Endothelial cell of hepatic sinusoid (primary cell): ENCODE results near the gene SOBP.
"Not testable (repeated sequence)": the region's sequence is repeated elsewhere in the genome, so short reads cannot be mapped to it uniquely, and the experiment has no call there.

Source experiments
- in situ Hi-C: cut with HindIII; loops from 2 replicates; pipeline ENCODE4 v1.10.0; 2017; ENCODE audit warnings: low sequenced_read_pairs

Gene SOBP, protein sequence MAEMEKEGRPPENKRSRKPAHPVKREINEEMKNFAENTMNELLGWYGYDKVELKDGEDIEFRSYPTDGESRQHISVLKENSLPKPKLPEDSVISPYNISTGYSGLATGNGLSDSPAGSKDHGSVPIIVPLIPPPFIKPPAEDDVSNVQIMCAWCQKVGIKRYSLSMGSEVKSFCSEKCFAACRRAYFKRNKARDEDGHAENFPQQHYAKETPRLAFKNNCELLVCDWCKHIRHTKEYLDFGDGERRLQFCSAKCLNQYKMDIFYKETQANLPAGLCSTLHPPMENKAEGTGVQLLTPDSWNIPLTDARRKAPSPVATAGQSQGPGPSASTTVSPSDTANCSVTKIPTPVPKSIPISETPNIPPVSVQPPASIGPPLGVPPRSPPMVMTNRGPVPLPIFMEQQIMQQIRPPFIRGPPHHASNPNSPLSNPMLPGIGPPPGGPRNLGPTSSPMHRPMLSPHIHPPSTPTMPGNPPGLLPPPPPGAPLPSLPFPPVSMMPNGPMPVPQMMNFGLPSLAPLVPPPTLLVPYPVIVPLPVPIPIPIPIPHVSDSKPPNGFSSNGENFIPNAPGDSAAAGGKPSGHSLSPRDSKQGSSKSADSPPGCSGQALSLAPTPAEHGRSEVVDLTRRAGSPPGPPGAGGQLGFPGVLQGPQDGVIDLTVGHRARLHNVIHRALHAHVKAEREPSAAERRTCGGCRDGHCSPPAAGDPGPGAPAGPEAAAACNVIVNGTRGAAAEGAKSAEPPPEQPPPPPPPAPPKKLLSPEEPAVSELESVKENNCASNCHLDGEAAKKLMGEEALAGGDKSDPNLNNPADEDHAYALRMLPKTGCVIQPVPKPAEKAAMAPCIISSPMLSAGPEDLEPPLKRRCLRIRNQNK

DNA sequence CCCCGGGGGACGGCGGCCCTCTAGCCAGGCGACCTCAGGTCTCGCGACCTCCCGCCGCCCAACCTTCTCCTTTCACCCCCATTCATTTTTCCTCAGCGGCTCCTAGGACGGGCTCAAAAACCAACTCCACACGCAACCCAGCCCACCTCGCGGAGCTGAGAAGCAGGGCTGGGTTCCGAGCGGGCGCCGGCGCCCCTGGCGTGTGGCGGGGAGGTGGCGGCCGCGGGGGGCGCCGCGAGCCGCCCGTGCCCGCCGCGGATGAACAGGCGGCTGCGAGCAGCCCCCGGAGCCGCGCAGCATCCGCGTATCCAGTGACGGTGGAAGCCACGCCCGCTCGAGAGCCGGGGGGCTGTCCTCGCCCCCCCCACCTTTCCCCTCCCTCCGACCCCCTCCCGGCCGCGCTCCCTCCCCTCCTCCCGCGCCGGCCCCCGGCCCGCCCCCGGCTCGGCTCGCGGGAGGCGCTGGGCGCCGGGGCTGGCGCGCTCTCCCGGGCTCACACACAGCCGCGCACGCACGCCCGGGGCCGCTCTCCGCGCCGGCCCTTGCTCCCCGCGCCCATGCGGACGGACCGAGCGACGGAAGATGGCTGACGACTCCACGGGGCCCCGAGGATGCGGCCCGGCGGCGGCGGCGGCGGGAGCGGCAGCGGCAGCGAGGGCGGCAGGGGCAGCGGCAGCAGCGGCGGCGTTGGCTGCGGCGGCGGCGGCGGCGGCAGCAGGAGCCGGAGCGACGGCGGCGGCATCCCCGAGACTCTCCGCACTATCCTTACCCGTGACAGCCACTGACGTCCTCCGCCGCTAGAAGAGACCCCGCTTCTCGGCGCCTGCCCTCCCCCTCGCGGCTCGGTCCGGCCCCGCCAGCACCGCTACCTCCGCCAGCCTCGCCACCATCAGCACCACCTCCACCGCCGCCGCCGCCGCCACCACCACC is at the start of gene SOBP:
SOBP (plus strand) TSS at position 482 of the 930 bp plus-strand sequence. CDS start 500 bp downstream, outside the sequence.
- in situ Hi-C loops, result loop anchor here (5.0 kb wide), 1 partner anchor 368 kb away; no protein-coding TSS in a partner anchor

DNA sequence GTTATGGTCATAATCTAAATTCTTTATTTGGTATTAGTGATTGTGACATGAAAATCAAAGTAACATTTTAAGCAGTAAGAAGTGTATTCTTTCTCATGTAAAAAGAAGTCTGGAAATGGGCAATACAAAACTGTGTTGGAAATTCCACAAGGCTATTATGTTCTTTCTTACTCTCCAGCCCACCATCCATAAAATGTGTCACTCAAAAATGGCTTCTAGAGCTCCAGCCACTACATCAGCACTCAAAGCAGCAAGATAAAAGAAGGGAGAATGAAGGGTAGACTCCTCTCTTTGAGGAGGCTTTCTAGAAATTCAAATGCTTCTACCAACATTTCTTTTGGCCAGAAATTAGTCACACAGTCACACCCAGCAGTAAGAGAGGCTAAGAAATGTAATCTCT is 49.0 kb upstream of the SOBP start:
- in situ Hi-C loops, result no loop called here

DNA sequence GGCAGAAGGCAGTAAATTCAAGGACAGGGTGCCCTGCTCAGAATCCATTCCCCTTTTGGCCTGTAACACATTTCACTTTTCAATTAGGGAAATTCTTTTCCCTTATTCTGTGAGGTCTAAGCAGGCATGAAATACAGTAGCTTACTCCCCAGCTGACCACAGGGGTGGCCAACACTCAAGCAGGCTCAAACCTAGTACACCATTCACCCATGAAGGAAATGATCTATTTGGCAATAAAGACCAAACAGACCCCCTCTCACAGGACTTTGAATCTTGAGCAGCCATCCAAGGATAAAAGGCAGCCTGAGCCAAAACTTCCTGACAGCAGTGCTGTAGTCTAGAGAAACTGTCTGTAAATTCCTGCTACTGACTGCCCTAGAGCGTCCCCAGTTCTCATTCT is 48.2 kb upstream of the SOBP start:
- in situ Hi-C loops, result no loop called here

DNA sequence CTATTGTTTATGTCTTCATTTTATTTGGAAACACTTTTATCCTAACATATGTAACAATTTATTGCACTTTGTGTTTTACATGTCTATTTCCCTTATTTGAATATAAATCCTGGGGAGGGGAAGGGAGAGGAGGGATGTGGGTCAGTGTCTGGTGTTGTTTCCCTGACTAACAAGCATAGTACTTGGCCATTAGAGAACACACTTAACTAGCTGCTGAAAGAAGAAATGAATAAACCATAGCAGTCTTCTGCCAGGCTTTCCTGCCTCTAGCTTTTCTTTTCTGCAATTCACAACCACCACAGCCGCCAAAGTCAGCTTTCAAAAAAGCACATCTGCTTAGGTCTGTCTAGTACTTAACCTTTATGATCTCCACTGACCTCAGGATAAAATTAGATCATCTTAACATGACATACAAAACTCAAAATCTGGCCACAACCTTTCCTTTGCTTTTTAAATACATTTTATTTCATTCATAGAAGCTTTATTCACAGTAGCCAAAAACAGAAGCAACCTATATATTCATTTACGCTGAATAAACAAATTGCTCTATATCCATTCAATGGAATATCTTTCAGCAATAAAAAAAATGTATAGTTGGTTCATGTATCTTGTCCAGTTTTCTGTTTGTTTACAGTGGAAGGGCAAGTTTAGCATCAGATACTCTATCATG is 46.8 kb upstream of the SOBP start:
- in situ Hi-C loops, result no loop called here

- in situ Hi-C loops, result no loop called here
Measured at GRCh38 chr6:107443608-107444267, 46.2 kb upstream of the SOBP start.

DNA sequence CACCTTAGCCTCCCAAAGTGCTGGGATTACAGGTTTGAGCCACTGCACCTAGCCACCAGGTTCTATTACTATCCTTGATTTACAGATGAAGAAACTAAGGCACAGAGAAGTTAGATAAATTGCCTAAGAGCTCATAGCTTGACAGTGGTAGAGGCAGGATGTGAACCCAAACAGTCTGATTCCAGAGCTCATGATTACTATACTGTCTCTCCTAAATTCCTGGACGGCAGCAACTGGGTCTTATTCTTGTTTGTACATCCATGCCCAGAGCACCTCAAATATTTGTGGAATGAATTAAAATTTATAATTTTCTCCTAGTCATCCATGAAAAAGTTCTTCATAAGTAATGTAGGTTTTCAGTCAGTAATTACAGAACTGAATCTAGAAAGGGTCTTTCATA is 45.6 kb upstream of the SOBP start:
- in situ Hi-C loops, result no loop called here

- in situ Hi-C loops, result no loop called here
Measured at GRCh38 chr6:107447663-107448216, 42.2 kb upstream of the SOBP start.

DNA sequence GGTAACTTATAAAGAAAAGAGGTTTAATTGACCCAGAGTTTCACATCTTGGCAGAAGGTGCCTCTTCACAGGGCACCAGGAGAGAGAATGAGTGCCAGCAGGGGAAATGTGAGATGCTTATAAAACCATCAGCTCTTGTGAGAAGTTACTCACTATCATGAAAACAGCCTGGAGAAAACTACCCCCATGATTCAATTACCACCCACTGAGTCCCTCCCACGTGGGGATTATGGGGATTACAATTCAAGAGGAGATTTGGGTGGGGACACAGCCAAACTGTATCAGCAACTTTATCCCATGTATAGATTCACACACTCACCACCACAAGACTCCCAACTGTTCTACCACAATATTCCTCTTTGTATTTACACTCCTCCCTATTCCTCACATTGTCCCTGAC is 41.1 kb upstream of the SOBP start:
- in situ Hi-C loops, result no loop called here

DNA sequence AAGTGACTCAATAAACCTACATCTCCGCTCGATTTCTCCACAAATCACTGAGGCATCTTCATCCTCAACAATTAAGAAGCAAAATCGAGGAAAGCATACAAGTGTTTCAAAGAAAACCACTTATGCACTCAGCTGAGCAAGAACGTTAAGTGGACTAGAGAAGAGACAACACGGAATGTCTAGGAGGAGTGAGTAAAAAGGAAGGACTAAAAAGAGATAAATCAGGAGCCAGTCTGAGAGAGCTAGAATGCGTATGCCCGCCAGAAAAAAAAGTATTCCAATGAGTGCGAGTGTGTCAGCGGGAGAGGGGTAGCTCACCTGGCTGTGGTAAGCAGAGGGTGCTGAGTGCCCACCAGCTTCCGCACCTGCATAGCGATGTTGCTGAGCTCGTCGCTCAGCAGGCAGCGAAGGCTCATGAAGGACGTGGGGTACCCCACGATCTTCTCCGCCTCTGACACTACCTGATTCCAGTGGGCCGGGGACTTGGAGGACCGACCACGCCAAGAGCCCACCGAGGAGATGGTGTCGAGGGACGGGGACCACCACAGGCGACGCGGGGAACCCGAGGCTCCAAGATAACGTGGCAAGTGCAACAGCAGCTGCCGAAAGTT is 31.1 kb upstream of the SOBP start:
- in situ Hi-C loops, result no loop called here

DNA sequence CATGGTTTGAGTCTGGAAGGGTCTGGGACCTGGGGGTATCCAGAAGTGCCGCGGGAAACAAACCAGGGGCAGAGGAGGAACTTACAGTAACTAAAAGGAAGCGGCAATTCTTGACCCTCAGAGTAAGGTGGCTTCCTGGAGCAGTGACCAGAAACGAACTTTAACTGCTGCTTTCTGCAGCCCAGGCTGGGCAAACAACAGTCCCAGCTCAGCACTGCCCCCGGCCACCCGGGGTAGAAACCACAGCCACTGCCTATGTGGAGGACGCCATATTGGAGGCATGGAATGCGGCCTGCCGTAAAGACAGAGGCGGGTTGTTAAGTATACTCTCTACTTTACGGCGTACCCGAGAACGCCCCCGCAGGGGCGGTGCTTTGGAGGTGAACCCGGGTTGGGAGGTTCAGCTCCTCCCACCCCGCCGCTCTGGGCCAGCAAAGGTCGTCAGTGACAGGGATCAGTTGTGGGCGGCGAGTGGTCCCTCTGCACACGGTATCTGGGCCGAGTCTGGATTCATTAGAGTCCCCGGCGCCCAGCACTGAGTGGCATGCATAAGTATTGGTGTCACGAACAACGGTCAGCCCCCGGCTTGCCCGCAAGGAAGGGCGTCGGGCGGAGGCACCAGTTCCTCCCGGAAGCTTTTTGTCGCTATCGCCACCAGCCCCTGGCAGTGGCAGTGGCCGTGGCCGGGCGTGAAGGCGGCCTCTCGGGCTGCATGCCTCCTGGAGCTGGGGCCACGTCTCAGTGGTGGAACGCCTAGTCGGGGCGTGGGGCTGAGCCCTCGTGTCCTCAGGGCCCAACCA is 30.4 kb upstream of the SOBP start, which contains the start of gene PDSS2:
PDSS2 (minus strand) TSS at position 282 of the 800 bp plus-strand sequence; CDS start at position 3, 279 bp downstream.
- in situ Hi-C loops, result loop anchor here (5.0 kb wide), 1 partner anchor 88 kb away; no protein-coding TSS in a partner anchor

GRCh38 chr6:107460083-107460631 is 29.8 kb upstream of the SOBP start:
- in situ Hi-C loops, result loop anchor here (5.0 kb wide), 1 partner anchor 87 kb away; no protein-coding TSS in a partner anchor

DNA sequence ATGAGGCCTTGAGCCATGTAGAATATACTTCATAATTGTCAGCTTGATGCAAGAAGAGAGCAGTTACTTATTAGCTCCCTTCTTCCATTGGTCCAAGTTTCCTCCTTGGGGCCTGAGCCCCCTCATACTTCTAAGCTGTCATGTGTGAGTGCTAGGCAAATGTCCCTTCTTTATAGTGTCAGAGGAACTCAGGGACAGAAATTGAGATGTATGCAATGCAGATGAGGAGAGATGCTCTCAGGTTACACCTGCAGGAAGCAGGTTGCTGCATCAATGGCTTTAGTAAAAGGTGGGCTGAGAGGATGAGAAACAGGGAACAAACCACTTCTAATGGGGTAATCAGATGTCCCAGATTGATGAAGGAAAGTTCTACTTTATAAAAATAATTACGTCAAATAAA is 23.9 kb upstream of the SOBP start:
- in situ Hi-C loops, result no loop called here

GRCh38 chr6:107470364-107470763 is 19.6 kb upstream of the SOBP start:
- in situ Hi-C loops, result no loop called here

DNA sequence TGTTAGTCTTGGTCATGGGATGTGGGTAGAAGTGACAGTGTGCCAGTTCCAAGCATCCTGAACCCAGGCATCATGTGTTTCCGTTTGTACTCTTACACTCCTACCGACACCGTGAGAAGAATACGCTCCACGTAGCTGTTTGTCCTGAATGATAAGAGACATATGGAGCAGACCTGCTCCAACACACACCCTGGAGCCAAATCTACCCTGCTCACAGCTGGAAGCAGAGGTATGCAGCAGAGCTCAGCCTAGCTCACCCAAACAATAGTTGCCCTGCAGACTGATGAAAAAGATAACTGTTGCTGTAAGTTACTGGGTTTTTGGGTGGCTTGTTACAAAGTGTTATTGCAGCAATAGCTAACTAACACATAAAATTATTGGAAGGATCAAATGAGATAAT is 16.3 kb upstream of the SOBP start:
- in situ Hi-C loops, result no loop called here

GRCh38 chr6:107475360-107475759 is 14.6 kb upstream of the SOBP start:
- in situ Hi-C loops, result not testable (repeated sequence)

DNA sequence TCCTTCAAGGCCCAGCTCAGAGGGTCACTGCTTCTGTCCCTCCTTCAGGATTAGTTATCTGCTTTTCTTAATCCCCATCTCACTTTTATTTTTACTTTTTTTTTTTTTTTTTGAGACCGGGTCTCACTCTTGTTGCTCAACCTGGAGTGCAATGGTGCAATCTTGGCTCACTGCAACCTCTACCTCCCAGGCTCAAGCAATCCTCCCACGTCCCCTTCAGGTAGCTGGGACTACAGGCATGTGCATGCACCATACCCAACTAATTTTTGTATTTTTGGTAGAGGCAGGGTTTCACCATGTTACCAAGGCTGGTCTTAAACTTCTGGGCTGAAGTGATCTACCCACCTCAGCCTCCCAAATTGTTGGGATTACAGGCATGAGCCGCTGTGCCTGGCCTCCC is 14.1 kb upstream of the SOBP start:
- in situ Hi-C loops, result not testable (repeated sequence)

DNA sequence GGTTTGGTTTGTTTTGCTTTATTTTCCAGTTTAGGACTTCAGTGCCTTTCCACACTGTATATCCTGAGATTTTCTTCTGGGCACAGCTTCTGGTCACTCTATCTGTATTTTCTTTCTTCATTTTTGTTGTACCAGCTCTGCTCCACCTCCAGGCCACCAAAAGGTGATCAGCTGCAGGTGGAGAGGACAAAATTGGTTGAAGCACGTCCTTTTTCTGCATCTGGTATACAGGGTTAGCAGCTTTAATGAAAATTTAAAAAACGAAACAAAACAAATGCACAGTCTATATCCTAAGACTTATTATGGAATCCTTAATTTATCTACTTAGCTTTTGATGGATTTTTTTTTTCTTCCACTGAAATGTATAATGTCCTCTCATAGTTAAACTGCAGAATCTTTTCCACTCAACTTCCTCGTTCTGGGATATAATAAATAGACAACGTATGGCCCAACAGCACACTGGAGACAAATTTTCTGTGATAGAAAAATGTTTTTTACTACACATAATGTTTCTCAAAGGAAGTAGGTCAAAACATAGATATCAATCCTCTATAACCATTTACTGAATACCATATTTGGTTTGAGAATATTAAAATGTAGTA is 10.7 kb upstream of the SOBP start:
- in situ Hi-C loops, result no loop called here
